ENCODE measurements around the gene TMTC2. TPM values are rescaled to one million over a fixed set of nuclear protein-coding genes. Genes with fewer than 3 reads are reported as not detected.

The TMTC2 gene
- total and polyA plus RNA-seq, 3 donors from 2014 or later, result 8.1 to 22.4 (median 19.4) TPM

- Histone ChIP-seq H3K27ac (no peak overlapping the region), H3K4me3 (no peak overlapping the region), H3K36me3 (ENCODE audit: low read depth, missing control alignments) (no peaks in the 10 kb centered on the region), H3K9me3 (no peaks in the 10 kb centered on the region), H3K27me3 (no peaks in the 10 kb centered on the region), H3K4me1 (no peaks in the 10 kb centered on the region)
- DNase-seq, result no peak
- WGBS, 2 donors, result 89 to 95% methylated on average over 3 of the region's 3 CpGs
- intact Hi-C loops (cut with DNase I; ENCODE audit: low total_unique reads), result no loop called here
- no peak for TF ChIP-seq POLR2A (IDR thresholded peaks at IDR 0.05)
- TF ChIP-seq CTCF (IDR thresholded peaks at IDR 0.05), result no peak
Observed at GRCh38 chr12:82968631-82969367, 282.1 kb downstream of the TMTC2 start.

GRCh38 chr12:82970614-82971013 is 283.9 kb downstream of the TMTC2 start:
- H3K27ac ChIP-seq, result no peak overlapping the region
- no peak for TF ChIP-seq CTCF (IDR thresholded peaks at IDR 0.05)
- no peak for TF ChIP-seq POLR2A (IDR thresholded peaks at IDR 0.05)
- no peak overlapping the region for H3K4me3 ChIP-seq
- WGBS, 2 donors, result 48 to 84% methylated on average over 3 of the region's 3 CpGs
- H3K9me3 ChIP-seq, result no peaks in the 10 kb centered on the region
- no peak for DNase-seq
- no peaks in the 10 kb centered on the region for H3K36me3 ChIP-seq (ENCODE audit: low read depth, missing control alignments)
- no peaks in the 10 kb centered on the region for H3K4me1 ChIP-seq
- no peaks in the 10 kb centered on the region for H3K27me3 ChIP-seq
- intact Hi-C loops (cut with DNase I; ENCODE audit: low total_unique reads), result no loop called here

- H3K27me3 ChIP-seq, result no peaks in the 10 kb centered on the region
- H3K9me3 ChIP-seq, result no peaks in the 10 kb centered on the region
- DNase-seq, result no peak
- no peak overlapping the region for H3K27ac ChIP-seq
- no peak overlapping the region for H3K4me3 ChIP-seq
- intact Hi-C loops (cut with DNase I; ENCODE audit: low total_unique reads), result no loop called here
- H3K4me1 ChIP-seq, result no peaks in the 10 kb centered on the region
- TF ChIP-seq CTCF (IDR thresholded peaks at IDR 0.05), result no peak
- no peak for TF ChIP-seq POLR2A (IDR thresholded peaks at IDR 0.05)
- WGBS, 2 donors, result 72 to 77% methylated on average over 4 of the region's 4 CpGs
- H3K36me3 ChIP-seq (ENCODE audit: low read depth, missing control alignments), result no peaks in the 10 kb centered on the region
Observed at GRCh38 chr12:82971584-82971983, 284.9 kb downstream of the TMTC2 start.

GRCh38 chr12:82972624-82973023 is 285.9 kb downstream of the TMTC2 start:
- 90 to 96% methylated on average over 3 of the region's 3 CpGs for WGBS, 2 donors
- H3K36me3 ChIP-seq (ENCODE audit: low read depth, missing control alignments), result no peaks in the 10 kb centered on the region
- H3K9me3 ChIP-seq, result no peaks in the 10 kb centered on the region
- TF ChIP-seq CTCF (IDR thresholded peaks at IDR 0.05) (no peak), POLR2A (IDR thresholded peaks at IDR 0.05) (no peak)
- H3K4me3 ChIP-seq, result no peak overlapping the region
- no peaks in the 10 kb centered on the region for H3K4me1 ChIP-seq
- H3K27me3 ChIP-seq, result no peaks in the 10 kb centered on the region
- intact Hi-C loops (cut with DNase I; ENCODE audit: low total_unique reads), result no loop called here
- no peak for DNase-seq
- H3K27ac ChIP-seq, result no peak overlapping the region

- H3K4me3 ChIP-seq, result no peak overlapping the region
- intact Hi-C loops (cut with DNase I; ENCODE audit: low total_unique reads), result no loop called here
- no peaks in the 10 kb centered on the region for H3K36me3 ChIP-seq (ENCODE audit: low read depth, missing control alignments)
- TF ChIP-seq CTCF (IDR thresholded peaks at IDR 0.05) (no peak), POLR2A (IDR thresholded peaks at IDR 0.05) (no peak)
- no peak for DNase-seq
- H3K27me3 ChIP-seq, result no peaks in the 10 kb centered on the region
- no peaks in the 10 kb centered on the region for H3K4me1 ChIP-seq
- H3K27ac ChIP-seq, result no peak overlapping the region
- 84% methylated on average over 3 of the region's 3 CpGs for WGBS, 2 donors
- no peaks in the 10 kb centered on the region for H3K9me3 ChIP-seq
Observed at GRCh38 chr12:82973592-82973991, 286.9 kb downstream of the TMTC2 start.

Data from testis (tissue), 3 donors.